ENCODE data around the gene PHACTR1.

DNA sequence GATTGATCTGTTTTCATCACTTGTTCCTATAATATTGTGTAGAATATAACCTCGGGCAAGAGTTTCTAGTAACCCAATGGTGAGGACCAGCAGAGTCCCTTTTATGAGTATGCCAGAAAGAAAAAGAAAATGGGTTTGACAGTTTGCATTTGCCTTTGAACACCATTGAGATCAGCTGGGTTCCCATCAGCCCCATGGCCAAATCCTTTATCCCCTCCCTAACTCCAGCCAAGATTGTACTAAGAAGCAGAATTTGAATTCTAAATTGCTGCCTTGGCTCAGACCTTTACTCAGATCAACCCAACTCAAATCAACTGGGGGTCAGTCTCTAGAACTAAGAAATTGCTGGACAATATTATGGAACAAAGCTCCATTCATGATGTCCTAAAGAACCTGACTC lies 424.4 kb downstream of the PHACTR1 start:
- TF ChIP-seq, protein P1, sequence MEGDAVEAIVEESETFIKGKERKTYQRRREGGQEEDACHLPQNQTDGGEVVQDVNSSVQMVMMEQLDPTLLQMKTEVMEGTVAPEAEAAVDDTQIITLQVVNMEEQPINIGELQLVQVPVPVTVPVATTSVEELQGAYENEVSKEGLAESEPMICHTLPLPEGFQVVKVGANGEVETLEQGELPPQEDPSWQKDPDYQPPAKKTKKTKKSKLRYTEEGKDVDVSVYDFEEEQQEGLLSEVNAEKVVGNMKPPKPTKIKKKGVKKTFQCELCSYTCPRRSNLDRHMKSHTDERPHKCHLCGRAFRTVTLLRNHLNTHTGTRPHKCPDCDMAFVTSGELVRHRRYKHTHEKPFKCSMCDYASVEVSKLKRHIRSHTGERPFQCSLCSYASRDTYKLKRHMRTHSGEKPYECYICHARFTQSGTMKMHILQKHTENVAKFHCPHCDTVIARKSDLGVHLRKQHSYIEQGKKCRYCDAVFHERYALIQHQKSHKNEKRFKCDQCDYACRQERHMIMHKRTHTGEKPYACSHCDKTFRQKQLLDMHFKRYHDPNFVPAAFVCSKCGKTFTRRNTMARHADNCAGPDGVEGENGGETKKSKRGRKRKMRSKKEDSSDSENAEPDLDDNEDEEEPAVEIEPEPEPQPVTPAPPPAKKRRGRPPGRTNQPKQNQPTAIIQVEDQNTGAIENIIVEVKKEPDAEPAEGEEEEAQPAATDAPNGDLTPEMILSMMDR (conservative IDR thresholded peaks at IDR 0.05; ENCODE audit: low read depth, low read length) = no peak
- TF ChIP-seq EZH2 (IDR thresholded peaks at IDR 0.05; ENCODE audit: borderline replicate concordance, low read depth, low read length, poor library complexity, severe bottlenecking) = no peak
